HUES6 (cell line): ENCODE data around the gene PPP2R2D.

ENCODE experiments used
- H3K27ac ChIP-seq: 2 replicates; pipeline ENCODE4 v1.7.0; 2013; ENCODE audit warnings: low read depth, mild to moderate bottlenecking, low read length, inconsistent platforms
- H3K27me3 ChIP-seq: 2 replicates; pipeline ENCODE4 v1.6.1; 2013; ENCODE audit warnings: low read length; ENCODE audit not compliant: control insufficient read depth, insufficient read depth
- H3K36me3 ChIP-seq: 2 replicates; pipeline ENCODE4 v1.6.1; 2013; ENCODE audit warnings: low read length; ENCODE audit not compliant: control insufficient read depth, insufficient read depth
- H3K4me1 ChIP-seq: 2 replicates; pipeline ENCODE4 v1.6.1; 2013; ENCODE audit warnings: low read length; ENCODE audit not compliant: control insufficient read depth, insufficient read depth
- H3K4me3 ChIP-seq: 2 replicates; pipeline ENCODE4 v1.5.1; 2013; ENCODE audit warnings: low read depth, low read length
- H3K9ac ChIP-seq: one replicate; pipeline ENCODE4 v1.6.1; 2013; ENCODE audit warnings: mild to moderate bottlenecking, low read length
- H3K9me3 ChIP-seq: 2 replicates; pipeline ENCODE4 v1.6.1; 2013; ENCODE audit warnings: low read depth, low read length; ENCODE audit not compliant: control insufficient read depth, insufficient read depth

Gene PPP2R2D

GRCh38 chr10:131959841-131960240, 59.0 kb downstream of the PPP2R2D start:
- Histone ChIP-seq H3K9ac (no peak overlapping the region), H3K4me3 (no peak overlapping the region), H3K36me3 (peaks cover 53% of the 10 kb centered on the region), H3K27me3 (no peaks in the 10 kb centered on the region), H3K27ac (no peak overlapping the region), H3K4me1 (0 out of 2 replicates have a peak, but pooled peaks cover 7% of the 10 kb centered on the region), H3K9me3 (peaks cover 5% of the 10 kb centered on the region; the same call in 1 of the 2 replicates)

GRCh38 chr10:131960631-131961046, 59.8 kb downstream of the PPP2R2D start:
- 0 out of 2 replicates have a peak, but pooled peaks cover 7% of the 10 kb centered on the region for H3K4me1 ChIP-seq
- peaks cover 45% of the 10 kb centered on the region for H3K36me3 ChIP-seq
- no peak overlapping the region for H3K9ac ChIP-seq
- no peaks in the 10 kb centered on the region for H3K27me3 ChIP-seq
- no peak overlapping the region for H3K27ac ChIP-seq
- H3K9me3 ChIP-seq = peaks cover 5% of the 10 kb centered on the region; the same call in 1 of the 2 replicates
- no peak overlapping the region for H3K4me3 ChIP-seq

GRCh38 chr10:131961047-131961776, 60.4 kb downstream of the PPP2R2D start:
- H3K36me3 ChIP-seq = peaks cover 39% of the 10 kb centered on the region
- 0 out of 2 replicates have a peak, but pooled peaks cover 7% of the 10 kb centered on the region for H3K4me1 ChIP-seq
- H3K9me3 ChIP-seq = peaks cover 5% of the 10 kb centered on the region; the same call in 1 of the 2 replicates
- no peak overlapping the region for H3K27ac ChIP-seq
- no peak overlapping the region for H3K9ac ChIP-seq
- H3K4me3 ChIP-seq = no peak overlapping the region
- no peaks in the 10 kb centered on the region for H3K27me3 ChIP-seq

GRCh38 chr10:131961777-131962662, 61.2 kb downstream of the PPP2R2D start:
- H3K27ac ChIP-seq = no peak overlapping the region
- H3K36me3 ChIP-seq = peaks cover 37% of the 10 kb centered on the region
- H3K27me3 ChIP-seq = no peaks in the 10 kb centered on the region
- H3K4me1 ChIP-seq = 0 out of 2 replicates have a peak, but pooled peaks cover 7% of the 10 kb centered on the region
- no peak overlapping the region for H3K9ac ChIP-seq
- no peak overlapping the region for H3K4me3 ChIP-seq
- peaks cover 5% of the 10 kb centered on the region; the same call in 1 of the 2 replicates for H3K9me3 ChIP-seq

GRCh38 chr10:131963350-131963749, 62.5 kb downstream of the PPP2R2D start:
- Histone ChIP-seq H3K9me3 (no peaks in the 10 kb centered on the region), H3K4me1 (0 out of 2 replicates have a peak, but pooled peaks cover 7% of the 10 kb centered on the region), H3K36me3 (peaks cover 35% of the 10 kb centered on the region), H3K9ac (no peak overlapping the region), H3K4me3 (no peak overlapping the region), H3K27me3 (no peaks in the 10 kb centered on the region), H3K27ac (no peak overlapping the region)

GRCh38 chr10:131963811-131964210, 63.0 kb downstream of the PPP2R2D start:
- Histone ChIP-seq H3K4me1 (0 out of 2 replicates have a peak, but pooled peaks cover 7% of the 10 kb centered on the region), H3K4me3 (no peak overlapping the region)

GRCh38 chr10:131964298-131964697, 63.5 kb downstream of the PPP2R2D start:
- Histone ChIP-seq H3K9ac (no peak overlapping the region), H3K27ac (no peak overlapping the region), H3K36me3 (peaks cover 38% of the 10 kb centered on the region), H3K27me3 (no peaks in the 10 kb centered on the region), H3K9me3 (no peaks in the 10 kb centered on the region), H3K4me3 (no peak overlapping the region), H3K4me1 (0 out of 2 replicates have a peak, but pooled peaks cover 7% of the 10 kb centered on the region)

More at GRCh38 chr10:131963811-131964210, 63.0 kb downstream of the PPP2R2D start:
- Histone ChIP-seq H3K9me3 (no peaks in the 10 kb centered on the region), H3K9ac (no peak overlapping the region), H3K27ac (no peak overlapping the region), H3K36me3 (peaks cover 37% of the 10 kb centered on the region), H3K27me3 (no peaks in the 10 kb centered on the region)

GRCh38 chr10:131968949-131969348, 68.1 kb downstream of the PPP2R2D start:
- Histone ChIP-seq H3K4me1 (no peaks in the 10 kb centered on the region; the same call in 1 of the 2 replicates), H3K27me3 (no peaks in the 10 kb centered on the region), H3K4me3 (no peak overlapping the region), H3K9me3 (no peaks in the 10 kb centered on the region), H3K9ac (no peak overlapping the region), H3K27ac (no peak overlapping the region), H3K36me3 (peaks cover 73% of the 10 kb centered on the region)

- no peak overlapping the region for H3K9ac ChIP-seq
- no peaks in the 10 kb centered on the region for H3K27me3 ChIP-seq
- peaks cover 84% of the 10 kb centered on the region for H3K36me3 ChIP-seq
- no peak overlapping the region for H3K4me3 ChIP-seq
- no peak overlapping the region for H3K27ac ChIP-seq
- no peaks in the 10 kb centered on the region for H3K9me3 ChIP-seq
- H3K4me1 ChIP-seq = no peaks in the 10 kb centered on the region; the same call in 1 of the 2 replicates
Observed at GRCh38 chr10:131970946-131971345, 70.1 kb downstream of the PPP2R2D start.

GRCh38 chr10:131971591-131971990, 70.8 kb downstream of the PPP2R2D start:
- no peaks in the 10 kb centered on the region for H3K9me3 ChIP-seq
- no peak overlapping the region for H3K9ac ChIP-seq
- no peak overlapping the region for H3K4me3 ChIP-seq
- H3K27me3 ChIP-seq = no peaks in the 10 kb centered on the region
- H3K27ac ChIP-seq = no peak overlapping the region
- H3K36me3 ChIP-seq = peaks cover 84% of the 10 kb centered on the region
- H3K4me1 ChIP-seq = no peaks in the 10 kb centered on the region; the same call in 1 of the 2 replicates
